Bronchial epithelial cell (primary cell): ENCODE measurements around the gene MYB. TPM values are rescaled to one million over a fixed set of nuclear protein-coding genes. Genes with fewer than 3 reads are reported as not detected.
"Not testable (repeated sequence)": the region's sequence is repeated elsewhere in the genome, so short reads cannot be mapped to it uniquely, and the experiment has no call there.

Source experiments
- DNase-seq: peaks from one replicate; pipeline ENCODE4 v3.0.0-alpha.2; 2010; ENCODE audit warnings: low read depth
- FAIRE-seq: peaks from 2 replicates; lab custom pipeline; 2011; peaks lifted over from hg19 to GRCh38; lab: Jason Lieb, UNC
- H3K27me3 ChIP-seq: 2 replicates; pipeline ENCODE4 v1.5.1; 2011; ENCODE audit warnings: low read length; ENCODE audit not compliant: control insufficient read depth, insufficient read depth
- H3K36me3 ChIP-seq: 2 replicates; pipeline ENCODE4 v1.5.1; 2011; ENCODE audit warnings: low read length; ENCODE audit not compliant: control insufficient read depth, insufficient read depth
- H3K4me3 ChIP-seq: 2 replicates; pipeline ENCODE4 v1.5.1; 2011; ENCODE audit warnings: mild to moderate bottlenecking, low read depth, low read length, control low read depth
- total RNA-seq: library from RNA; depleted of rRNA; stranded (reverse); fragments of >200 nt; gene quantifications from 2 replicates; pipeline ENCODE4 v1.2.1, GENCODE V29; 2014
- TF ChIP-seq, protein P1 (sequence below): IDR thresholded peaks from 2 replicates; pipeline ENCODE4 v1.5.1; 2011; ENCODE audit warnings: mild to moderate bottlenecking, moderate library complexity, low read length, control low read depth, inconsistent platforms; ENCODE audit not compliant: insufficient read depth, severe bottlenecking

Gene MYB
- total RNA-seq, 1 donor from 2014 or later, result under 0.01 TPM

DNA sequence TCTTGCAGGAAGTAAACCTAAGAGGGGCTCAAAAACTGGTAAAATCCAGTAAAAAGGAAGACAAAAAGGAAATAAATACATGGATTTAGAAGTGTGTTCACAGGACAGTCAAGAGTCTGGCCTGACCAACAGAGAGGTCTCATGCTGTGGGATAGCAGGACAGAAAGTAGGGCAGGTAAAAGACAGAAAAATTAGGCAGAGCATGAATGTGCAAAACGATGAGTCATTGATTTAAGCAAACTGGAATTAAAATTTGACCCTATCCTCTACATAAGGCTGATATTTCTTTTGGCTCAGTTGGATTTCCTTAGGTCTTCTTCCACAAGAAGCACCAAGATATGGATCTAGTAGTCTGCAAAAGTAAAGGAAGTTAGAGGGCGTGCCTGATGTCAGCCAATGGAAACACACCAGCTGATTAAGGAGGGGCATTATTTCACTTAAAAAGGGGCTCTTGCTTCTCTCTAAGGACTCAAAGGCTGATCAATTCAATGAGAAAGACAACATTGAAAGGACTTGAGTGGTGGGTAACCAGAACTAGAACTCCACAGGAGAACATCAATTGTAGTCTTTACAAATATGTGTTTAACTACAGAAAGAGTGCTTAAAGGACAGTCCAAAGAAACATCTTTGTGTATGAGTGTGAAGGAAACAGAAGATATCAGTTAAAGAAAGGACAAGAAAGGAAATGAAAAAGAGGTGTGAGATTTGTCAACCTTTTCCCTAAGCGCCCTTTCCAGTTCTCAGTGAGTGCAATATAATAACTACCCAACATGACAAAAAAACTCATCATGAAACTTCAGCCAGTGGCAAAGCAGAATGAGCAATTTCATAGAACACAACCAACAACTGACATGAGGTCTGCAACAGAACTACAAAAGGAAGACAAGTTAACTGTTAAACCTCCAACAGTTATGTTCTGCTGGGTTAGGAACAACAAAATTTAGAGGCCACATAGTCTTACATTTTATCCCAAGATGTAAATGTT is 19.4 kb upstream of the MYB start:
- no peak overlapping the region for H3K4me3 ChIP-seq
- DNase-seq (no peak), FAIRE-seq (no peak)
- peaks cover 1% of the 10 kb centered on the region for H3K27me3 ChIP-seq
- H3K36me3 ChIP-seq, result no peaks in the 10 kb centered on the region
- TF ChIP-seq, protein P1, sequence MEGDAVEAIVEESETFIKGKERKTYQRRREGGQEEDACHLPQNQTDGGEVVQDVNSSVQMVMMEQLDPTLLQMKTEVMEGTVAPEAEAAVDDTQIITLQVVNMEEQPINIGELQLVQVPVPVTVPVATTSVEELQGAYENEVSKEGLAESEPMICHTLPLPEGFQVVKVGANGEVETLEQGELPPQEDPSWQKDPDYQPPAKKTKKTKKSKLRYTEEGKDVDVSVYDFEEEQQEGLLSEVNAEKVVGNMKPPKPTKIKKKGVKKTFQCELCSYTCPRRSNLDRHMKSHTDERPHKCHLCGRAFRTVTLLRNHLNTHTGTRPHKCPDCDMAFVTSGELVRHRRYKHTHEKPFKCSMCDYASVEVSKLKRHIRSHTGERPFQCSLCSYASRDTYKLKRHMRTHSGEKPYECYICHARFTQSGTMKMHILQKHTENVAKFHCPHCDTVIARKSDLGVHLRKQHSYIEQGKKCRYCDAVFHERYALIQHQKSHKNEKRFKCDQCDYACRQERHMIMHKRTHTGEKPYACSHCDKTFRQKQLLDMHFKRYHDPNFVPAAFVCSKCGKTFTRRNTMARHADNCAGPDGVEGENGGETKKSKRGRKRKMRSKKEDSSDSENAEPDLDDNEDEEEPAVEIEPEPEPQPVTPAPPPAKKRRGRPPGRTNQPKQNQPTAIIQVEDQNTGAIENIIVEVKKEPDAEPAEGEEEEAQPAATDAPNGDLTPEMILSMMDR, result no peak

DNA sequence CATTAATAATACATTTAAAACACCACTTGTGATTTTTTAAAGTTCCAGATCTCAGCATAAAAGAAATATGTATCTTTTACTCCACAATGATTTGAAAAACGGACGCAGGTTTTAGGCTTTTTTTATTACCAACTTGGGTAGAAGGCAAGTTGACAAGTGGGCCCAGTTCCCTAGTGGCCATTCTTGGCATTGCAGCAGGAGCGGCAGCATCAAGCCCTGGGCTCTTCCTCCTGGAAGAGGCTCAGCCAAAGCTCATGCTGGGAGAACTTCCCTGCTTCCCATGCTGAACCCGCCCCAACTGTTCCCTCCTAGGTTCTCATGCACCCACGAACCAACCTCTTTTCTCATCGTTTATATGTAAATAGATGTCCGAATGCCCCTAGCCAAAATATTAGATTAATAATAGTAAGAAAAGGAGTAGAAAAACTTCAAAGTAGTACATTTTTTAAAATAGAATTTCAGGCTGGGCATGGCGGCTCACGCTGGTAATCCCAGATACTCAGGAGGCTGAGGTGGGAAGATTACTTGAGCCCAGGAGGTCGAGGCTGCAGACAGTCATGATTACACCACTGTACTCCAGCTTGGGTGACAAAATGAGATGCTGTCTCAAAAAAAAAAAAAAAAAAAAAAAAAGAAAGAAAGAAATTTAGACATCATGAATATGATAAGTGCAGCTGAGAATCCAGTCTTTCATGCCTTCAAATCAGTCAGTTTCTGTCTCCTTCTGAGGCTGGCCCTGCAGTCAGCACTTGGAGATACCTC is 18.2 kb upstream of the MYB start:
- H3K27me3 ChIP-seq, result peaks cover 1% of the 10 kb centered on the region
- no peak for FAIRE-seq
- TF ChIP-seq, protein P1, result peak; percentile 79
- DNase-seq, result no peak
- H3K36me3 ChIP-seq, result no peaks in the 10 kb centered on the region
- no peak overlapping the region for H3K4me3 ChIP-seq

DNA sequence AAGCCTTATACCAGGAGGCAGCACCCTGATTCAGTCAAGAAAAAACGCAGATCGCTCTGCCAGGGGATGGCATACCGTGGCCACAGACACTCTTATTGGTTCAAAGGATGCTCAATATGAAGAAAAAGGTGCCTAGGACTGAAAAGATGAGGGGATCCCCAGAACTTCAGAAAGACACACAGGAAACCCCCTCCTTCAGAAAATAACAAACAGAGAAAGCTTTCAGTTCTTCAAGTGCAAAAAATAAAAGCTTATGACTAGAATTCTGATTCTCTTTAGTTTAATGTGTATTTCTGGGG is 17.7 kb upstream of the MYB start:
- TF ChIP-seq, protein P1, result no peak
- Histone ChIP-seq H3K4me3 (no peak overlapping the region), H3K27me3 (peaks cover 1% of the 10 kb centered on the region), H3K36me3 (no peaks in the 10 kb centered on the region)
- DNase-seq (no peak), FAIRE-seq (no peak)

DNA sequence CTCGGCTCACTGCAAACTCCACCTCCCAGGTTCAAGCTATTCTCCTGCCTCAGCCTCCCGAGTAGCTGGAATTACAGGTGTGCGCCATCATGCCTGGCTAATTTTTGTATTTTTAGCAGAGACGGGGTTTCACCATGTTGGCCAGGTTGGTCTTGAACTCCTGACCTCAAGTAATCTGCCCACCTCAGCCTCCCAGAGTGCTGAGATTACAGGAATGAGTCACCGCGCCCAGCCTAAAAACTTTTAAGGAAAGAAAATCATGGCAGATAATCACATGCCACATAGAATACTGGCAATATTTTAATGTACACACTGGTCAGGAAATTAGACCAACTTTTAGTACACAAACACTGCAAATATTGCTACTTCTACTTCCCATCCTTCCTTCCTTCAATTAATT is 16.7 kb upstream of the MYB start:
- not testable (repeated sequence) for FAIRE-seq, H3K36me3 ChIP-seq, H3K4me3 ChIP-seq, H3K27me3 ChIP-seq, DNase-seq

DNA sequence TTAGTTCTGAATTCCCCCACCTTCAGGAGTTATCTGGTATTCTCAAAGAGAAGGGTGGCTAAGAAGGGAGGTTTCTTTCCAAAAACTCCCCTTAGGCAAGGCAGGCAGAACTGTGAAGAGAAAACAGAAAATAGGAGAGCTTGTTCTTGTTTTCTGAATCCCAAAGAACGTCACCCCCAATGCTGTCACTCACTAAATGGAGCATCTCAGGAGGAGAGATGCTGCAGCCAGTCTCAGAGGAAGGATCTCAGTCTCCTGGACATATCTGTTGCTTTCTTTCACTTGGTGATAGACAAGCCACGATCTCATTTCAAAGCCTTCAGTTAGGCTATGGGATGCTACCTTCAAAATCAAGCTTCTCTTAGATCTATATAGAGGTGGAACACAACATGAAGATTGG is 16.1 kb upstream of the MYB start:
- TF ChIP-seq, protein P1, result no peak
- FAIRE-seq (no peak), DNase-seq (no peak)
- no peaks in the 10 kb centered on the region for H3K36me3 ChIP-seq
- no peak overlapping the region for H3K4me3 ChIP-seq
- H3K27me3 ChIP-seq, result no peaks in the 10 kb centered on the region

DNA sequence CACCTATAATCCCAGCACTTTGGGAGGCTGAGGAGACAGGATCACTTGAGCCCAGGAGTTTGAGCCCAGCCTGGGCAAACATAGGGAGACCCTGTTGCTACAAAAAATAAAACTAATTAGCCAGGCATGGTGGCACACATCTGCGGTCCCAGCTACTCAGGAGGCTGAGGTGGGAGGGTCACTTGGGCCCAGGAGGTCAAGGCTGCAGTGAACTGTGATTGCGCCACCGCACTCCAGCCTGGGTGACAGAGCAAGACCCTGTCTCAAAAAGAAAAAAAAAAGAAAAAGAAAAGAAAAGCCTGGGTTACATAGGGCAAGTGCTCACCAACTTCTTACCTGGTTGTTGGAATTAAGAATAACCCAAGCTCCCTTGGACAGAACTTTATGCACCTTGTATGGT is 14.6 kb upstream of the MYB start:
- Histone ChIP-seq H3K27me3 (no peaks in the 10 kb centered on the region), H3K36me3 (no peaks in the 10 kb centered on the region), H3K4me3 (no peak overlapping the region)
- FAIRE-seq (no peak), DNase-seq (no peak)
- TF ChIP-seq, protein P1, result no peak
